Kidney (tissue), 14 donors: ENCODE data around the gene LIMS2. TPM values are rescaled to one million over a fixed set of nuclear protein-coding genes. Genes with fewer than 3 reads are reported as not detected.
A peak's percentile ranks its signal among the peaks of the same experiment; 100 is the strongest.

ENCODE experiments used
- DNase-seq, 5 donors: peaks; one replicate each; pipeline ENCODE4 v3.0.0-alpha.2; 2013 to 2020
- FAIRE-seq: peaks from 2 replicates; lab custom pipeline; 2012; peaks lifted over from hg19 to GRCh38; lab: Jason Lieb, UNC
- H3K27ac ChIP-seq, 2 donors: one replicate each; pipeline ENCODE4 v1.7.0; 2013; ENCODE audit warnings: low read depth in 2 of 2, low read length in 2 of 2, inconsistent platforms in 1 of 2
- H3K27me3 ChIP-seq: one replicate; pipeline ENCODE4 v1.7.1; 2013; ENCODE audit warnings: low read length, inconsistent platforms; ENCODE audit not compliant: control insufficient read depth, insufficient read depth
- H3K36me3 ChIP-seq, 3 donors: one replicate each; pipeline versions ENCODE4 v1.7.0 to v1.7.1; 2013; ENCODE audit warnings: low read length in 3 of 3, control low read depth in 1 of 3, inconsistent platforms in 1 of 3; ENCODE audit not compliant: insufficient read depth in 3 of 3, control insufficient read depth in 2 of 3
- H3K4me1 ChIP-seq, 3 donors: one replicate each; pipeline versions ENCODE4 v1.7.0 to v1.7.1; 2013; ENCODE audit warnings: low read length in 3 of 3, inconsistent platforms in 1 of 3, low read depth in 1 of 3; ENCODE audit not compliant: control insufficient read depth in 2 of 3, insufficient read depth in 2 of 3
- H3K4me3 ChIP-seq, 3 donors: one replicate each; pipeline versions ENCODE4 v1.7.0 to v1.8.1; 2013; ENCODE audit warnings: low read length in 3 of 3, control low read depth in 1 of 3, inconsistent platforms in 1 of 3
- H3K9ac ChIP-seq, 3 donors: one replicate each; pipeline versions ENCODE4 v1.7.0 to v1.7.1; 2013; ENCODE audit warnings: low read length in 3 of 3, control low read depth in 1 of 3, inconsistent platforms in 1 of 3
- H3K9me3 ChIP-seq, 3 donors: one replicate each; pipeline versions ENCODE4 v1.7.0 to v1.7.1; 2013; ENCODE audit warnings: low read length in 3 of 3, control low read depth in 1 of 3, inconsistent platforms in 1 of 3; ENCODE audit not compliant: control insufficient read depth in 2 of 3, insufficient read depth in 1 of 3
- intact Hi-C: fragments of 100-400 bp; cut with DNase I; formaldehyde crosslinking; loops from one replicate; pipeline ENCODE4 v1.11.1; 2022
- polyA plus RNA-seq: library from polyadenylated mRNA; stranded (reverse); fragments of 350-450 nt; fragmentation: Illumina TruSeq; extraction: RNeasy Lipid Tissue Mini Kit (QIAGEN cat#74804); gene quantifications from one replicate; pipeline ENCODE4 v1.2.3, GENCODE V29; 2014; ENCODE audit warnings: low read depth, low replicate concordance; ENCODE audit not compliant: insufficient read depth
- total RNA-seq: library from RNA; stranded (reverse); fragmentation: NEBNext Ultra II Directional; extraction: Animal tissue kit (Norgen Biotek cat#: 25700); gene quantifications from one replicate; pipeline ENCODE4 v1.2.1, GENCODE V29; 2021
- TF ChIP-seq, protein P1 (sequence below): IDR thresholded peaks from 3 replicates; pipeline ENCODE4 v1.5.1; 2012; ENCODE audit warnings: mild to moderate bottlenecking, moderate library complexity, borderline replicate concordance; ENCODE audit not compliant: insufficient read depth; ENCODE audit errors: extremely low read depth
- donor health status: control.
- donor health status: control.
- donor health status: control.
- donor health status: control.
- donor health status: control.
- donor health status: DM: yes; HTN: yes; CAD: no.
- donor health status: Normal renal cell carcinoma (clear cell type).

The LIMS2 gene
- total and polyA plus RNA-seq, 2 donors from 2014 or later, result 101 to 107 TPM

GRCh38 chr2:127695491-127696472 lies 20.5 kb upstream of the LIMS2 start:
- peaks cover 0 to 4% (median 0%) of the 10 kb centered on the region in 3 donors for H3K9me3 ChIP-seq
- H3K27ac ChIP-seq, result no peak overlapping the region
- H3K4me3 ChIP-seq, result peak overlapping the region in 1 of 3 donors; percentile 37
- intact Hi-C loops, result no loop called here
- TF ChIP-seq, protein P1, sequence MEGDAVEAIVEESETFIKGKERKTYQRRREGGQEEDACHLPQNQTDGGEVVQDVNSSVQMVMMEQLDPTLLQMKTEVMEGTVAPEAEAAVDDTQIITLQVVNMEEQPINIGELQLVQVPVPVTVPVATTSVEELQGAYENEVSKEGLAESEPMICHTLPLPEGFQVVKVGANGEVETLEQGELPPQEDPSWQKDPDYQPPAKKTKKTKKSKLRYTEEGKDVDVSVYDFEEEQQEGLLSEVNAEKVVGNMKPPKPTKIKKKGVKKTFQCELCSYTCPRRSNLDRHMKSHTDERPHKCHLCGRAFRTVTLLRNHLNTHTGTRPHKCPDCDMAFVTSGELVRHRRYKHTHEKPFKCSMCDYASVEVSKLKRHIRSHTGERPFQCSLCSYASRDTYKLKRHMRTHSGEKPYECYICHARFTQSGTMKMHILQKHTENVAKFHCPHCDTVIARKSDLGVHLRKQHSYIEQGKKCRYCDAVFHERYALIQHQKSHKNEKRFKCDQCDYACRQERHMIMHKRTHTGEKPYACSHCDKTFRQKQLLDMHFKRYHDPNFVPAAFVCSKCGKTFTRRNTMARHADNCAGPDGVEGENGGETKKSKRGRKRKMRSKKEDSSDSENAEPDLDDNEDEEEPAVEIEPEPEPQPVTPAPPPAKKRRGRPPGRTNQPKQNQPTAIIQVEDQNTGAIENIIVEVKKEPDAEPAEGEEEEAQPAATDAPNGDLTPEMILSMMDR, result peak; percentile 30
- H3K9ac ChIP-seq, result no peak overlapping the region
- peaks cover 0 to 5% (median 0%) of the 10 kb centered on the region in 3 donors for H3K4me1 ChIP-seq
- no peaks in the 10 kb centered on the region for H3K27me3 ChIP-seq
- no peak for FAIRE-seq
- DNase-seq, result peak in 4 of 5 donors; percentile 74 to 84 (median 76)
- no peaks in the 10 kb centered on the region for H3K36me3 ChIP-seq

- TF ChIP-seq, protein P1, result no peak
- no peak for FAIRE-seq
- Histone ChIP-seq H3K4me3 (no peak overlapping the region), H3K27ac (no peak overlapping the region), H3K9me3 (peaks cover 0 to 7% (median 0%) of the 10 kb centered on the region in 3 donors), H3K9ac (no peak overlapping the region), H3K27me3 (no peaks in the 10 kb centered on the region), H3K4me1 (no peaks in the 10 kb centered on the region), H3K36me3 (no peaks in the 10 kb centered on the region)
- intact Hi-C loops, result no loop called here
- DNase-seq, result no peak
Observed at GRCh38 chr2:127694986-127695385, 19.7 kb upstream of the LIMS2 start.

DNA sequence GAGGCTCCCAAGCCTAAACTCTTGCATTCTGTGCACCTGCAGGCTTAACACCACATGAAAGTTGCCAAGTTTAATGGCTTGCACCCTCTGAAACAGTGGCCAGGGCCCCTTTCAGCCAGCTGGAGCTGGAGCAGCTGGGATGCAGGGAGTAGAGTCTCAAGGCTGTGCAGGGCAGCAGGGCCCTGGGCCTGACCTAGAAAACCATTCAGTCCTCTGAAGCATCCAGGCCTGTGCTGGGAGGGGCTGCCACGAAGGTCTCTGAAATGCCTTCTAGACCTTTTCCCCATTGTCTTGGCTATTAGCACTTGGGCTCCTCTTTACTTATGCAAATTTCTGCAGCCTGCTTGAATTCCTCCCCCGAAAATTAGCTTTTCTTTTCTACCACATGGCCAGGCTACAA lies 15.4 kb upstream of the LIMS2 start:
- Histone ChIP-seq H3K4me1 (no peaks in the 10 kb centered on the region), H3K27me3 (no peaks in the 10 kb centered on the region), H3K36me3 (no peaks in the 10 kb centered on the region), H3K4me3 (no peak overlapping the region), H3K9me3 (peaks cover 0 to 9% (median 0%) of the 10 kb centered on the region in 3 donors), H3K9ac (no peak overlapping the region), H3K27ac (no peak overlapping the region)
- TF ChIP-seq, protein P1, result no peak
- DNase-seq (no peak), FAIRE-seq (no peak)
- intact Hi-C loops, result no loop called here
